B cell (primary cell): ENCODE results near the gene FAM20C.
"Not testable (repeated sequence)": the region's sequence is repeated elsewhere in the genome, so short reads cannot be mapped to it uniquely, and the experiment has no call there.

Experiments used
- CTCF ChIP-seq: fragments of 200-600 bp; IDR thresholded peaks from one replicate; pipeline ENCODE4 v1.8.0; 2022; ENCODE audit warnings: antibody characterized with exemption, mild to moderate bottlenecking
- EZH2 ChIP-seq: IDR thresholded peaks from 2 replicates; pipeline ENCODE4 v1.6.1; 2012; ENCODE audit warnings: borderline replicate concordance, low read depth, mild to moderate bottlenecking, moderate library complexity, low read length; ENCODE audit not compliant: insufficient read depth, poor library complexity, severe bottlenecking

- not testable (repeated sequence) for TF ChIP-seq CTCF, EZH2
Observed at GRCh38 chr7:206351-206750, 14.0 kb downstream of the FAM20C start.
